ENCODE data around the gene SIRT1.
"Not testable (repeated sequence)": the region's sequence is repeated elsewhere in the genome, so short reads cannot be mapped to it uniquely, and the experiment has no call there.

Gene SIRT1

GRCh38 chr10:67884313-67884841, at the start of gene SIRT1:
Gene SIRT1 (plus strand): TSS chr10:67884656. CDS start chr10:67884722, 66 bp downstream.
- peak; percentile 96 for DNase-seq (ENCODE audit: low spot score)

GRCh38 chr10:67835541-67836394, 48.7 kb upstream of the SIRT1 start:
- not testable (repeated sequence) for DNase-seq (ENCODE audit: low spot score)

GRCh38 chr10:67836488-67836887, 48.0 kb upstream of the SIRT1 start:
- no peak for DNase-seq (ENCODE audit: low spot score)

GRCh38 chr10:67836972-67837371, 47.5 kb upstream of the SIRT1 start:
- DNase-seq (ENCODE audit: low spot score), result no peak

- DNase-seq (ENCODE audit: low spot score), result peak; percentile 83
These were observed 46.7 kb upstream of the SIRT1 start, which contains the start of gene DNAJC12 for GRCh38 chr10:67837541-67838314. Gene DNAJC12 (minus strand): TSS chr10:67838188. CDS start chr10:67838011, 177 bp downstream.

- not testable (repeated sequence) for DNase-seq (ENCODE audit: low spot score)
These were observed 44.9 kb upstream of the SIRT1 start for GRCh38 chr10:67839511-67839910.

GRCh38 chr10:67839951-67840350, 44.5 kb upstream of the SIRT1 start:
- no peak for DNase-seq (ENCODE audit: low spot score)

- DNase-seq (ENCODE audit: low spot score), result no peak
These were observed 42.7 kb upstream of the SIRT1 start for GRCh38 chr10:67841737-67842136.

- DNase-seq (ENCODE audit: low spot score), result no peak
These were observed 41.2 kb upstream of the SIRT1 start for GRCh38 chr10:67843284-67843683.

GRCh38 chr10:67849331-67850011, 35.0 kb upstream of the SIRT1 start:
- peak; percentile 93 for DNase-seq (ENCODE audit: low spot score)

GRCh38 chr10:67851186-67851585, 33.3 kb upstream of the SIRT1 start:
- no peak for DNase-seq (ENCODE audit: low spot score)

GRCh38 chr10:67852761-67853160, 31.7 kb upstream of the SIRT1 start:
- DNase-seq (ENCODE audit: low spot score), result no peak

GRCh38 chr10:67853512-67853911, 30.9 kb upstream of the SIRT1 start:
- no peak for DNase-seq (ENCODE audit: low spot score)

- DNase-seq (ENCODE audit: low spot score), result no peak
These were observed 25.5 kb upstream of the SIRT1 start for GRCh38 chr10:67858971-67859370.

- DNase-seq (ENCODE audit: low spot score), result no peak
These were observed 22.6 kb upstream of the SIRT1 start for GRCh38 chr10:67861750-67862432.

- no peak for DNase-seq (ENCODE audit: low spot score)
These were observed 21.4 kb upstream of the SIRT1 start for GRCh38 chr10:67863094-67863493.

GRCh38 chr10:67864607-67865371, 19.7 kb upstream of the SIRT1 start:
- no peak for DNase-seq (ENCODE audit: low spot score)

- no peak for DNase-seq (ENCODE audit: low spot score)
These were observed 16.3 kb upstream of the SIRT1 start for GRCh38 chr10:67868132-67868531.

GRCh38 chr10:67869996-67870395, 14.5 kb upstream of the SIRT1 start:
- DNase-seq (ENCODE audit: low spot score), result no peak

- no peak for DNase-seq (ENCODE audit: low spot score)
These were observed 8.9 kb upstream of the SIRT1 start for GRCh38 chr10:67875340-67876238.
